ENCODE data around the gene RAD51B.

Gene RAD51B

DNA sequence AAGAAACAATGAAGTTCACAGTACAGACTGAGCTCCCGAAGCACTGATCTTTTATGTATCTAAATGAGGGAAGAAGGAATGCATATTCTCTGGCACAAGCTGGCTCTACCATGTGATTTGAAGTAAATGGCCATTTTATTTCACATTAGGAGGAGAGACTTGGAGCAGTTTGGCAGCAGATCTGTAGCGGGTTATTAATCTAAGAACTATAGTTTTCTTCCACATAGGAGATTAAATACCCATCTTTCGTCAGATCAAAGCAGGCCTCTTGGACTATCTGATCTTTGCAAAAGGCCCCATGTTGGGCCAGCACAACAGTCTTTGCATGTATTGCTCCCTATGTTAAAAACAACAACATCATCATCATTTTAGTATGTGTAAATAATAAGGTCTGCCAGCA lies 495.5 kb downstream of the RAD51B start:
- DNase-seq = no peak

DNA sequence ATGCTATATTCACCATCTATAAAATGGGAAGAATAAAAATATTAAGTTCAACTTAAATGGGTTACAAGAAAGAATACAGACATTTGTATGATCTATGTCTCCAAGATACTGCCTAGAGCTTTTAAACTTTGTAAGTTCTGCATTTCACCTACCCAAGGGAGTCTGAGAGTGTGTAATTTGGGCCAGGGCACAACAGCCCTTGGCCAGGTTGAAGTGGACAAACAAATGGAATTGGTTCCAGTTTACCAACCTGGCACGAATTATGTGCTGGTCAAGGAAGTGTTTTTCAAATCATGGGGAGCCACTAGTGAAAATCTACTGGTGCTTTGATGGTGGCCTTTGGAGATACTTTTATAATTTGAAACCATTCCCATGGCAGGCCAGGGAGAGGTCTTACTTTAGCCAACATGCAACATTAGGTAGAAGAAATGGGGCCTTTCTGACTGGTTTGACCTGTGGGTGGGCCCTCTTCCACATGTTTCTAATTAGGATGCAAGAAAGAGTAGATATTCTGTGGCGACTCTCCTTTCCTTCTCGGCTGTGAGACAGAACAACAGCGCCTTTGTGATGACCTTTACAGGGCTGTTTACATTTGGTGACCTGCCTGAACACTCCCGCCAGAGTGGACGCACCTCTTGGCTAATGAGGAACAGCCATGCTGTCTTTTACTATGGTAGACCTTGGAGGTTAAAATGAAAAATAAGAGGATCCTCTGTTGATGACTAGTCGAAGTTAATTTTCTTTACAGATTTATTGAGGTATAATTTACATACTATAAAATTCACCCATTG lies 496.7 kb downstream of the RAD51B start:
- DNase-seq = no peak

GRCh38 chr14:68317239-68317638 lies 497.7 kb downstream of the RAD51B start:
- DNase-seq = no peak

GRCh38 chr14:68318828-68319227 lies 499.2 kb downstream of the RAD51B start:
- no peak for DNase-seq

GRCh38 chr14:68320495-68320894 lies 500.9 kb downstream of the RAD51B start:
- DNase-seq = no peak

DNA sequence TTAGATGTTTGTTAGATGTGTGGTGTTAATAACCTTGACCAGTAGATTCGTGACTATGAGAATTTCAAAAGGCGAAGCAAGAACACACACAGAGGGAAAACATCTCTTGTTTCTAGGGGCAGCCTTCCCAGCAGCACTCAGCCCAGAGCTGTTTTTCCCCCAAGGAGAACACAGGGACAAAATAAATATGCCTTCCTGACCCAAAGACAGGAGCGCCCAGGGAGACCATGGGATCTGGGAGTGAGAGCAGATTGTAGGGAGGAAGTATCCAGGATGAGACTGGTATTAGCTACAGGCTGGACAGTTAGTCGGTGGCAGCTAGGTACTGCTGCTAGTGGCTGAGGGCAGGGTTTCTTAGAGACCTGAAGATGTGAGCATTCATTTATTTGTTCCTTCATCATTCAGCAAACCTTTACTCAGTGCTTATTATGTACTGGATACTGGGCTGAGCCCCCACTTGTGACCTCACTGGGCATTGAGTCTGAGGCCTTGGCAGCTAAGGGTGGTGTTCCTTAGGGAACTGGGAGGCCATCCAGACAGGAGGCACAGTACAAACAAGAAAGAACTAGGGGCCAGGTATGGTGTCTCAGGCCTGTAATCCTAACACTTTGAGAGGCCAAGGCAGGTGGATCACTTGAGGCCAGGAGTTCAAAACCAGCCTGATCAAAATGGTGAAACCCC lies 503.5 kb downstream of the RAD51B start:
- DNase-seq = no peak

GRCh38 chr14:68325267-68325807 lies 505.8 kb downstream of the RAD51B start:
- no peak for DNase-seq

GRCh38 chr14:68327231-68327630 lies 507.7 kb downstream of the RAD51B start:
- no peak for DNase-seq

- DNase-seq = no peak
Observed at GRCh38 chr14:68328509-68328908, 508.9 kb downstream of the RAD51B start.

DNA sequence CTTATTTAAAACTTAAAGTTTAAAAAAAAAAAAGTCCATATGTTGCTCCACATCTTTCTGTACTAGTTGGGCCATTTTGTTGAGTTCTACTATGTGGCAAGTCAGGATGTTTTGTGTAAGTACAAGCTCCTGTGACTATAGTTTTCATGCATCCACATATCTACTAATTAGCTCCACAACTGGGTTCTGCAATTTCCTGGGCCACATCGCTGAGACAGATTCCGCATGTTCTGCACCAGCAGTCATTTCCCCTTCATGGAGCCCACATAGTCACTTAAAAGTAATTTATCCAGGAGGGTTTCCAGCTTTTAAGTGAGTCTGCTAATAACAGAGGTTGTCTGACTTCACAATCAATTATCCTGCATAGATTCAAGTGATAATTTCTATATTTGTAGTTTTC lies 511.8 kb downstream of the RAD51B start:
- DNase-seq = no peak

- no peak for DNase-seq
Observed at GRCh38 chr14:68331991-68332390, 512.4 kb downstream of the RAD51B start.

- DNase-seq = no peak
Observed at GRCh38 chr14:68333262-68333661, 513.7 kb downstream of the RAD51B start.

DNA sequence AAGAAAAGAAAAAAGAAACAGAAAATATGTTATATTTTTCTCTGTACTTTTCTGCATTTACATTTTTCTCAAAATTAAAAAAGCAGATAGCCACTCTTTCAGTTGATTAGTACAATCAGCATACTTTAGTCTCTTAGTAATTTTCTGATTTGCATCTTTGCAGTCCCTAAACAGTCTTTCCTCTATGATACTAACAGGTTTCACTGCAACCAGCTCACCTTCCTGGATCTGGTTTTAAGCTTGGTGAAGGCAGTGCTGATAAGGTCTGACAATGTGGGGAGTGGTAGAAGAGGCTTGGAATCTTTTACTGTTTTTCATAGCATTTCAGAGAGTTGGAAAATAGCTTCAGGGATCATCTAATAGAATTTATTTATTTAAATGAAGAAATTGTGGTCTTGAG lies 515.7 kb downstream of the RAD51B start:
- DNase-seq = no peak

DNA sequence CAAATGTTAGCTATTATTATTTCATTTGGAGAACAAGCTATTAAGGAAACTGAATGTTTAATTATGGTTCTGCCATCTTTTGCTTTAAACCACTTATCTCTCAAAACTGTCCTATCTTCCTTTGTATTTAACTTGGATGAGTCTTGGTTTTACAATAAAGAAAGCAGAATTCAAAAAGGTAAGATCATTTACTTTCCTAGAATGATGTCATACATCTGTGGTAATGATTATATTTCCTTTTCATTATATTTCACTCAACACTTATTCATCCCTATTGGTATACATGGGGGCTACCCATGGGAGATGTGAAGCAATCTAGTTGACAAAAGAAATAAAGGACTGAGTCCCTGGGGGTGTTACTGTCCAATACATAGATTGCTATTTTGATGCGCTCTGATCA lies 516.6 kb downstream of the RAD51B start:
- no peak for DNase-seq

GRCh38 chr14:68337279-68337678 lies 517.7 kb downstream of the RAD51B start:
- no peak for DNase-seq

- DNase-seq = no peak
Observed at GRCh38 chr14:68340262-68340661, 520.7 kb downstream of the RAD51B start.

DNA sequence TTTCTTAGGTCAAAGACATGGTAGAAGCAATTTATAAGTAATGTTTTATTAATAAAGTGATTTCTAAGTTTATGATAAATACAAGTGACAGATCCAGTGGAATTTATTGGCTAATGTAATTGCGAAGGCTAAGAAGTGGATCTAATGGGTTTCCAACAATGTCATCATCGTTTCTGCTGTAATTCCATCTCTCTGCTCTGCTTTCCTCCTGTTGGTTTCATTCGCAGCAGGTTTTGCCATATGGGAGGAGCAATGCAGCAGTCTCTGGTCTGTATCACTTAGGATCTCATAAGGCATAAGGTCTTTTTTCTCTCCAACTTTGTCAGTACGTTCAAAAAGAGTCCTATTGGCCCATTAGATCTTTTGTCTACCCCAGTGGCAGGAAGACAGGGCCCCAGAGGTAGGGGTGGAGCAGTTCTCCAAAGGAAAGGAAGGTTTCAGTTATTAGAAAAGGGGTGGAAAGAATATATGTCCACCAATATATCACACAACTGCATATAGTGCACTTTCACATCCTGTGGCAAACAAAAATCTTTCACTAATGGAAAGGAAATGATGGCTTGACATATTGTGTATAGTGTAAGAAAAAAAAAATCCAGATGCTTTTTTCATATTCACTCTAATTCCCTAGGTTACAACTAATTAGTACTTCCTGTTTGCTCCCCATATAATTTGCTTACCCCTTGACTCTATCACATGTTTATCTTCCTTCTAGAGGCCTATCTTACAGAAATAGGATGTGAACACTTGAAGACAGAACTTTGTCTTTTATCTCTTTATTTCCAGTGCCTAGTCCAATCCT lies 522.0 kb downstream of the RAD51B start:
- no peak for DNase-seq

DNA sequence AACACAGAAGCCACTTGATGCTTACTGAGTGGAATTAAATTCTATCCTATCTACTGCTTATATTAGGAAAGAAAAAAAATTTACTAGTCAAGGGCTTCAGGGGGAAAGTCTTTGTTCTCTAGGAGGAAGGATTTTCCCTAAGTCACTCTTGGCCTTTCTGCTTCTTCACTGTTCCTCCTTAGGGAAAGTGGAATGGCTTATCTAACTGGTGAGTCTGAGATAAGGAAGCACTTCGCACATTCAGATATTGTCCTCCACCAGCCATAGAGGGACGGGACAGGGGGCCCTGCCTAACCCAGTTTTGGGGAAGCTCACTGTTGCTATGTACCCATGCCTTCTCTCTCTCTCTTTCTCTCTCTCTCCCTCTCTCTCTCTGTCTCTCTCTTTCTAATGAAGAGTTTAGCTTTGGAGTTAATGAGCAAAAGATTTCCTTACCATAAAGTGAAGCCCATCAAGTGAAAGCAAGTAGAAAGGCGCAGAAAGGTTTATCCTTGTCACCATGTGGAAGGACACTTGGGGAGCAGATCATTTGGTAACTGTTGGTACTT lies 522.7 kb downstream of the RAD51B start:
- DNase-seq = no peak

DNA sequence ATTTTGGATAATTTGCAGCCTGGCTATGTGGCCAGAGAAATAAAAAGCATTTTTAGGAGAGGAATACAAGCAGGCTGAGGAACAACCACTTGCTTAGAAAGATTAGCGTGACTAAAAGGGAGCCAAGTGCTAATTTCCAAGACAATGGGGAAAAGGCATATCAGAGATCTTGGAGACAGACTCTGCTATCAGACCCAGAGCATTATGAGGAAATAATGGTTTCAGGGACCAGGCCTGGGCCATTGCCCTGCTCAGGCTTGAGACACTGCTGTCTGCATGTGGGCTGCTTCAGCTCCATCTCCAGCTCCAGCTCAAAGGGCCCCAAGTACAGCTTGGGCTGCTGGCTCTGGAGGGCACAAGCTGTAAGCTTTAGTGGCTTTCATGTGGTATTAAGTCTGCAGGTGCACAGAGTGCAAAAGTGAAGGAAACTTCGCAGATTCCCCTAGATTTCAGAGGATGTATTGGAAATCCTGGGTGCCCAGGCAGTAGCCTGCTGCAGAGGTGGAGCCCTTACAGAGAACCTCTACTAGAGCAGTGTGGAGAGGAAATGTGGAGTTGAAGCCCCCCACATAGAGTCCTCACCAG lies 524.0 kb downstream of the RAD51B start:
- DNase-seq = no peak

- DNase-seq = no peak
Observed at GRCh38 chr14:68345738-68346137, 526.2 kb downstream of the RAD51B start.

- no peak for DNase-seq
Observed at GRCh38 chr14:68346556-68347343, 527.2 kb downstream of the RAD51B start.
